WTC11 (cell line): ENCODE results near the gene OXSR1. TPM values are rescaled to one million over a fixed set of nuclear protein-coding genes. Genes with fewer than 3 reads are reported as not detected.

Experiments
- ATAC-seq: fragments of 200-7000 bp; cut with Tn5 transposase; 2 replicates; pipeline ENCODE4 v1.10.0; 2021; ENCODE audit warnings: mild to moderate bottlenecking, moderate library complexity
- CTCF ChIA-PET: fragments of 300-600 bp; sonication (Branson Sonifier 250); formaldehyde crosslinking; loops from one replicate; lab custom pipeline; 2021; ENCODE audit warnings: antibody characterized with exemption; lab: Charles Lee
- POLR2A ChIA-PET: fragments of 350-600 bp; sonication (Branson Sonifier 250); formaldehyde crosslinking; loops from one replicate; lab custom pipeline; 2021; ENCODE audit warnings: antibody characterized with exemption; lab: Charles Lee
- DNase-seq: peaks from one replicate; pipeline ENCODE4 v3.0.0; 2021; ENCODE audit warnings: low spot score
- H3K27ac Mint-ChIP-seq: 2 replicates; pipeline ENCODE4 v1.8.0; 2021; ENCODE audit warnings: mixed read lengths
- H3K27me3 Mint-ChIP-seq: 2 replicates; pipeline ENCODE4 v1.8.0; 2021; ENCODE audit warnings: low read depth, mild to moderate bottlenecking, moderate library complexity, mixed read lengths
- H3K36me3 Mint-ChIP-seq: 2 replicates; pipeline ENCODE4 v1.8.0; 2021; ENCODE audit warnings: mixed read lengths
- H3K4me1 Mint-ChIP-seq: 2 replicates; pipeline ENCODE4 v1.8.0; 2022; ENCODE audit warnings: mixed read lengths
- H3K4me3 Mint-ChIP-seq: 2 replicates; pipeline ENCODE4 v1.8.0; 2021; ENCODE audit warnings: mild to moderate bottlenecking, moderate library complexity, mixed read lengths
- H3K9me3 Mint-ChIP-seq: 2 replicates; pipeline ENCODE4 v1.8.0; 2021; ENCODE audit warnings: mixed read lengths
- ATF1 ChIP-seq: sonication (generic); formaldehyde crosslinking; IDR thresholded peaks from 2 replicates; pipeline ENCODE4 v1.8.1; 2023; ENCODE audit warnings: mild to moderate bottlenecking, moderate library complexity, missing genetic modification reagents
- EMX1 ChIP-seq: fragments of 250-450 bp; sonication (Bioruptor Pico); IDR thresholded peaks from 2 replicates; pipeline ENCODE4 v1.8.0; 2021; ENCODE audit warnings: mild to moderate bottlenecking
- ETV6 ChIP-seq: sonication (generic); formaldehyde crosslinking; IDR thresholded peaks from 2 replicates; pipeline ENCODE4 v1.8.1; 2022; ENCODE audit warnings: mild to moderate bottlenecking, missing genetic modification reagents
- GABPB1 ChIP-seq: sonication (generic); formaldehyde crosslinking; IDR thresholded peaks from 2 replicates; pipeline ENCODE4 v1.8.1; 2023; ENCODE audit warnings: mild to moderate bottlenecking, missing genetic modification reagents
- MYBL2 ChIP-seq: sonication (generic); formaldehyde crosslinking; IDR thresholded peaks from 2 replicates; pipeline ENCODE4 v1.8.1; 2023; ENCODE audit warnings: mild to moderate bottlenecking, moderate library complexity, missing genetic modification reagents
- NR1H2 ChIP-seq: sonication (generic); formaldehyde crosslinking; IDR thresholded peaks from 2 replicates; pipeline ENCODE4 v1.9.0; 2021; ENCODE audit warnings: mild to moderate bottlenecking, moderate library complexity, missing genetic modification reagents
- TP53 ChIP-seq: sonication (generic); formaldehyde crosslinking; IDR thresholded peaks from 2 replicates; pipeline ENCODE4 v1.8.1; 2023; ENCODE audit warnings: mild to moderate bottlenecking, missing genetic modification reagents
- ZNF423 ChIP-seq: fragments of 250-450 bp; sonication (Bioruptor Pico); IDR thresholded peaks from 2 replicates; pipeline ENCODE4 v2.1.2; 2022; ENCODE audit warnings: mild to moderate bottlenecking, moderate library complexity
- total RNA-seq: library from RNA; stranded (reverse); gene quantifications from 3 replicates; pipeline ENCODE4 v1.2.3, GENCODE V29; 2021
- TF ChIP-seq, protein P1 (sequence below): fragments of 250-450 bp; sonication (Bioruptor Pico); conservative IDR thresholded peaks from 2 replicates; pipeline ENCODE4 v1.9.0; 2021; ENCODE audit warnings: mild to moderate bottlenecking
- TF ChIP-seq, protein P2 (sequence below): sonication (generic); formaldehyde crosslinking; IDR thresholded peaks from 2 replicates; pipeline ENCODE4 v1.8.0; 2023; ENCODE audit warnings: mild to moderate bottlenecking, missing genetic modification reagents
- TF ChIP-seq, protein P3 (sequence below): sonication (generic); formaldehyde crosslinking; IDR thresholded peaks from 2 replicates; pipeline ENCODE4 v1.8.1; 2022; ENCODE audit warnings: mild to moderate bottlenecking, missing genetic modification reagents, moderate library complexity, borderline replicate concordance
- TF ChIP-seq, protein P4 (sequence below): sonication (generic); formaldehyde crosslinking; IDR thresholded peaks from 2 replicates; pipeline ENCODE4 v1.8.1; 2023; ENCODE audit warnings: mild to moderate bottlenecking, missing genetic modification reagents, moderate library complexity
- TF ChIP-seq, protein P5 (sequence below): sonication (generic); formaldehyde crosslinking; IDR thresholded peaks from 2 replicates; pipeline ENCODE4 v1.8.1; 2022; ENCODE audit warnings: low read depth, mild to moderate bottlenecking, moderate library complexity, missing genetic modification reagents, borderline replicate concordance
- TF ChIP-seq, protein P6 (sequence below): sonication (generic); formaldehyde crosslinking; IDR thresholded peaks from 2 replicates; pipeline ENCODE4 v1.8.1; 2022; ENCODE audit warnings: low read depth, missing genetic modification reagents, borderline replicate concordance
- TF ChIP-seq, protein P7 (sequence below): sonication (generic); formaldehyde crosslinking; IDR thresholded peaks from 2 replicates; pipeline ENCODE4 v1.8.0; 2022; ENCODE audit warnings: missing genetic modification reagents
- TF ChIP-seq, protein P8 (sequence below): sonication (generic); formaldehyde crosslinking; IDR thresholded peaks from 2 replicates; pipeline ENCODE4 v1.8.1; 2023; ENCODE audit warnings: mild to moderate bottlenecking, moderate library complexity, missing genetic modification reagents

OXSR1 gene
- total RNA-seq, 1 experiment from 2014 or later, result 50.6 TPM

DNA sequence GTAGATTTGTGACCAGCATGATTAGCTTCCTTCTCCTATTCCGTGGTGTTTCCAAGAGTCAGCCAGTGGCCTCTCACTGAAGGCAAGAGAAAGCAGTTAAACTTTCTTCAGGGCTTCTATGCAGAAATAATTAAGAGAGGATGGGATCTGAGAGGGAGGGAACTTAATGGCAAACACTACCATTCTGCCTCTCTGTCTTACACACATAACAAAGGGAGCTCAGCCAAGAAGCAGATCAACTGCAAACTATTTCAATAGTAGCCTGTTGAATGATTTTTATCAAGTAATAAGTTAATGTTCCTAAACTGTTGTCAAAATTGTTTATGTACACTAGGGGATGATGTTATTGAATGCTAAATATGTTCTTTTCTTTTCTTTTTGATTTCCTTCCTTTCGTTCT, 11.8 kb downstream of the OXSR1 start:
- no peaks in the 10 kb centered on the region for H3K9me3 Mint-ChIP-seq
- peak overlapping the region; percentile 60 for H3K27ac Mint-ChIP-seq
- no peaks in the 10 kb centered on the region for H3K36me3 Mint-ChIP-seq
- no peak overlapping the region for H3K4me3 Mint-ChIP-seq
- peaks cover 32% of the 10 kb centered on the region for H3K4me1 Mint-ChIP-seq
- DNase-seq (no peak), ATAC-seq (no peak)
- TF ChIP-seq TP53 (no peak), EMX1 (no peak), NR1H2 (no peak), ATF1 (CRISPR knock-in tag) (no peak), ZNF423 (CRISPR knock-in tag) (no peak), MYBL2 (no peak), ETV6 (CRISPR knock-in tag) (no peak), GABPB1 (no peak)
- TF ChIP-seq, protein P1, sequence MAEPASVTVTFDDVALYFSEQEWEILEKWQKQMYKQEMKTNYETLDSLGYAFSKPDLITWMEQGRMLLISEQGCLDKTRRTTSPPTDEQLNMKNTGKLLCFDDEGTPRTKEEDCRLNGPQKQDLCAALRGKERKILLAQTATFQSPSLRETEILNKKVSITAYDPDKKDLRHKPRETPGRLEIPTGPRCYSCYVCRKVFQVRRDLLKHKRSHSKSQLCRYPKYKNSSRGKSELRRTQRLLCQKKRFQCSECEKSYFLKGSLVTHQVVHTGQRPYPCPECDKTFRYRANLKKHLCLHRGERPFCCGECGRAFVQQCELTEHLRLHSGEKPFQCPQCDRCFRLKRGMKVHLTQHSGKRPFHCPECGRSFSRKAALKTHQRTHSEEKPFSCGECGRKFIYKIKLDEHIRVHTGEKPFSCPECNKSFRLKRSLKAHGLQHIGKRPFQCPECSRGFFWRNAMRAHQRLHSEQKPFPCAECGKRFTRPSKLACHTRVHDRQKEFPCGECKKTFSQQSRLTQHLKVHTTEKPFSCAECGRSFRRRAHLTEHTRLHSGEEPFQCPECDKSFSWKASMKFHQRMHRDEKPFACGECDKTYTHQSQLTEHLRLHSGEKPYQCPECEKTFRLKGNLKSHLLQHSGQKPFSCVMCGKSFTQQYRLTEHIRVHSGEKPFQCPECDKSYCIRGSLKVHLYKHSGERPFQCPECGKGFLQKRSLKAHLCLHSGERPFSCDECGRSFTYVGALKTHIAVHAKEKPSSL (CRISPR knock-in tag), result no peak
- TF ChIP-seq, protein P2, sequence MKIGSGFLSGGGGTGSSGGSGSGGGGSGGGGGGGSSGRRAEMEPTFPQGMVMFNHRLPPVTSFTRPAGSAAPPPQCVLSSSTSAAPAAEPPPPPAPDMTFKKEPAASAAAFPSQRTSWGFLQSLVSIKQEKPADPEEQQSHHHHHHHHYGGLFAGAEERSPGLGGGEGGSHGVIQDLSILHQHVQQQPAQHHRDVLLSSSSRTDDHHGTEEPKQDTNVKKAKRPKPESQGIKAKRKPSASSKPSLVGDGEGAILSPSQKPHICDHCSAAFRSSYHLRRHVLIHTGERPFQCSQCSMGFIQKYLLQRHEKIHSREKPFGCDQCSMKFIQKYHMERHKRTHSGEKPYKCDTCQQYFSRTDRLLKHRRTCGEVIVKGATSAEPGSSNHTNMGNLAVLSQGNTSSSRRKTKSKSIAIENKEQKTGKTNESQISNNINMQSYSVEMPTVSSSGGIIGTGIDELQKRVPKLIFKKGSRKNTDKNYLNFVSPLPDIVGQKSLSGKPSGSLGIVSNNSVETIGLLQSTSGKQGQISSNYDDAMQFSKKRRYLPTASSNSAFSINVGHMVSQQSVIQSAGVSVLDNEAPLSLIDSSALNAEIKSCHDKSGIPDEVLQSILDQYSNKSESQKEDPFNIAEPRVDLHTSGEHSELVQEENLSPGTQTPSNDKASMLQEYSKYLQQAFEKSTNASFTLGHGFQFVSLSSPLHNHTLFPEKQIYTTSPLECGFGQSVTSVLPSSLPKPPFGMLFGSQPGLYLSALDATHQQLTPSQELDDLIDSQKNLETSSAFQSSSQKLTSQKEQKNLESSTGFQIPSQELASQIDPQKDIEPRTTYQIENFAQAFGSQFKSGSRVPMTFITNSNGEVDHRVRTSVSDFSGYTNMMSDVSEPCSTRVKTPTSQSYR (CRISPR knock-in tag), result no peak
- TF ChIP-seq, protein P3, sequence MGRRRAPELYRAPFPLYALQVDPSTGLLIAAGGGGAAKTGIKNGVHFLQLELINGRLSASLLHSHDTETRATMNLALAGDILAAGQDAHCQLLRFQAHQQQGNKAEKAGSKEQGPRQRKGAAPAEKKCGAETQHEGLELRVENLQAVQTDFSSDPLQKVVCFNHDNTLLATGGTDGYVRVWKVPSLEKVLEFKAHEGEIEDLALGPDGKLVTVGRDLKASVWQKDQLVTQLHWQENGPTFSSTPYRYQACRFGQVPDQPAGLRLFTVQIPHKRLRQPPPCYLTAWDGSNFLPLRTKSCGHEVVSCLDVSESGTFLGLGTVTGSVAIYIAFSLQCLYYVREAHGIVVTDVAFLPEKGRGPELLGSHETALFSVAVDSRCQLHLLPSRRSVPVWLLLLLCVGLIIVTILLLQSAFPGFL (CRISPR knock-in tag), result no peak
- TF ChIP-seq, protein P4, sequence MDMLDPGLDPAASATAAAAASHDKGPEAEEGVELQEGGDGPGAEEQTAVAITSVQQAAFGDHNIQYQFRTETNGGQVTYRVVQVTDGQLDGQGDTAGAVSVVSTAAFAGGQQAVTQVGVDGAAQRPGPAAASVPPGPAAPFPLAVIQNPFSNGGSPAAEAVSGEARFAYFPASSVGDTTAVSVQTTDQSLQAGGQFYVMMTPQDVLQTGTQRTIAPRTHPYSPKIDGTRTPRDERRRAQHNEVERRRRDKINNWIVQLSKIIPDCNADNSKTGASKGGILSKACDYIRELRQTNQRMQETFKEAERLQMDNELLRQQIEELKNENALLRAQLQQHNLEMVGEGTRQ, result no peak
- TF ChIP-seq, protein P5, sequence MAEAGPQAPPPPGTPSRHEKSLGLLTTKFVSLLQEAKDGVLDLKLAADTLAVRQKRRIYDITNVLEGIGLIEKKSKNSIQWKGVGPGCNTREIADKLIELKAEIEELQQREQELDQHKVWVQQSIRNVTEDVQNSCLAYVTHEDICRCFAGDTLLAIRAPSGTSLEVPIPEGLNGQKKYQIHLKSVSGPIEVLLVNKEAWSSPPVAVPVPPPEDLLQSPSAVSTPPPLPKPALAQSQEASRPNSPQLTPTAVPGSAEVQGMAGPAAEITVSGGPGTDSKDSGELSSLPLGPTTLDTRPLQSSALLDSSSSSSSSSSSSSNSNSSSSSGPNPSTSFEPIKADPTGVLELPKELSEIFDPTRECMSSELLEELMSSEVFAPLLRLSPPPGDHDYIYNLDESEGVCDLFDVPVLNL (CRISPR knock-in tag), result no peak
- TF ChIP-seq, protein P6, sequence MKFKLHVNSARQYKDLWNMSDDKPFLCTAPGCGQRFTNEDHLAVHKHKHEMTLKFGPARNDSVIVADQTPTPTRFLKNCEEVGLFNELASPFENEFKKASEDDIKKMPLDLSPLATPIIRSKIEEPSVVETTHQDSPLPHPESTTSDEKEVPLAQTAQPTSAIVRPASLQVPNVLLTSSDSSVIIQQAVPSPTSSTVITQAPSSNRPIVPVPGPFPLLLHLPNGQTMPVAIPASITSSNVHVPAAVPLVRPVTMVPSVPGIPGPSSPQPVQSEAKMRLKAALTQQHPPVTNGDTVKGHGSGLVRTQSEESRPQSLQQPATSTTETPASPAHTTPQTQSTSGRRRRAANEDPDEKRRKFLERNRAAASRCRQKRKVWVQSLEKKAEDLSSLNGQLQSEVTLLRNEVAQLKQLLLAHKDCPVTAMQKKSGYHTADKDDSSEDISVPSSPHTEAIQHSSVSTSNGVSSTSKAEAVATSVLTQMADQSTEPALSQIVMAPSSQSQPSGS, result no peak
- TF ChIP-seq, protein P7, sequence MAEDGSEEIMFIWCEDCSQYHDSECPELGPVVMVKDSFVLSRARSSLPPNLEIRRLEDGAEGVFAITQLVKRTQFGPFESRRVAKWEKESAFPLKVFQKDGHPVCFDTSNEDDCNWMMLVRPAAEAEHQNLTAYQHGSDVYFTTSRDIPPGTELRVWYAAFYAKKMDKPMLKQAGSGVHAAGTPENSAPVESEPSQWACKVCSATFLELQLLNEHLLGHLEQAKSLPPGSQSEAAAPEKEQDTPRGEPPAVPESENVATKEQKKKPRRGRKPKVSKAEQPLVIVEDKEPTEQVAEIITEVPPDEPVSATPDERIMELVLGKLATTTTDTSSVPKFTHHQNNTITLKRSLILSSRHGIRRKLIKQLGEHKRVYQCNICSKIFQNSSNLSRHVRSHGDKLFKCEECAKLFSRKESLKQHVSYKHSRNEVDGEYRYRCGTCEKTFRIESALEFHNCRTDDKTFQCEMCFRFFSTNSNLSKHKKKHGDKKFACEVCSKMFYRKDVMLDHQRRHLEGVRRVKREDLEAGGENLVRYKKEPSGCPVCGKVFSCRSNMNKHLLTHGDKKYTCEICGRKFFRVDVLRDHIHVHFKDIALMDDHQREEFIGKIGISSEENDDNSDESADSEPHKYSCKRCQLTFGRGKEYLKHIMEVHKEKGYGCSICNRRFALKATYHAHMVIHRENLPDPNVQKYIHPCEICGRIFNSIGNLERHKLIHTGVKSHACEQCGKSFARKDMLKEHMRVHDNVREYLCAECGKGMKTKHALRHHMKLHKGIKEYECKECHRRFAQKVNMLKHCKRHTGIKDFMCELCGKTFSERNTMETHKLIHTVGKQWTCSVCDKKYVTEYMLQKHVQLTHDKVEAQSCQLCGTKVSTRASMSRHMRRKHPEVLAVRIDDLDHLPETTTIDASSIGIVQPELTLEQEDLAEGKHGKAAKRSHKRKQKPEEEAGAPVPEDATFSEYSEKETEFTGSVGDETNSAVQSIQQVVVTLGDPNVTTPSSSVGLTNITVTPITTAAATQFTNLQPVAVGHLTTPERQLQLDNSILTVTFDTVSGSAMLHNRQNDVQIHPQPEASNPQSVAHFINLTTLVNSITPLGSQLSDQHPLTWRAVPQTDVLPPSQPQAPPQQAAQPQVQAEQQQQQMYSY (CRISPR knock-in tag), result no peak
- TF ChIP-seq, protein P8, sequence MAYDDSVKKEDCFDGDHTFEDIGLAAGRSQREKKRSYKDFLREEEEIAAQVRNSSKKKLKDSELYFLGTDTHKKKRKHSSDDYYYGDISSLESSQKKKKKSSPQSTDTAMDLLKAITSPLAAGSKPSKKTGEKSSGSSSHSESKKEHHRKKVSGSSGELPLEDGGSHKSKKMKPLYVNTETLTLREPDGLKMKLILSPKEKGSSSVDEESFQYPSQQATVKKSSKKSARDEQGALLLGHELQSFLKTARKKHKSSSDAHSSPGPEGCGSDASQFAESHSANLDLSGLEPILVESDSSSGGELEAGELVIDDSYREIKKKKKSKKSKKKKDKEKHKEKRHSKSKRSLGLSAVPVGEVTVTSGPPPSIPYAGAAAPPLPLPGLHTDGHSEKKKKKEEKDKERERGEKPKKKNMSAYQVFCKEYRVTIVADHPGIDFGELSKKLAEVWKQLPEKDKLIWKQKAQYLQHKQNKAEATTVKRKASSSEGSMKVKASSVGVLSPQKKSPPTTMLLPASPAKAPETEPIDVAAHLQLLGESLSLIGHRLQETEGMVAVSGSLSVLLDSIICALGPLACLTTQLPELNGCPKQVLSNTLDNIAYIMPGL (CRISPR knock-in tag), result no peak
- no peaks in the 10 kb centered on the region for H3K27me3 Mint-ChIP-seq
- ChIA-PET CTCF (no interaction called here), POLR2A (no interaction called here)
